GM19328 (cell line): ENCODE measurements around the gene AGAP3.

Experiments
- ATAC-seq: cut with Tn5 transposase; IDR thresholded peaks from one replicate; pipeline ENCODE4 v1.9.1; 2021; ENCODE audit warnings: mild to moderate bottlenecking, moderate library complexity; ENCODE audit not compliant: unreplicated experiment

Gene AGAP3

GRCh38 chr7:151152643-151153513, 66.6 kb downstream of the AGAP3 start:
- no peak for ATAC-seq

GRCh38 chr7:151157645-151158329, 71.5 kb downstream of the AGAP3 start:
- ATAC-seq = no peak

- no peak for ATAC-seq
These were observed 75.5 kb downstream of the AGAP3 start for GRCh38 chr7:151161757-151162156.

GRCh38 chr7:151166629-151167196, 80.4 kb downstream of the AGAP3 start:
- ATAC-seq = no peak

DNA sequence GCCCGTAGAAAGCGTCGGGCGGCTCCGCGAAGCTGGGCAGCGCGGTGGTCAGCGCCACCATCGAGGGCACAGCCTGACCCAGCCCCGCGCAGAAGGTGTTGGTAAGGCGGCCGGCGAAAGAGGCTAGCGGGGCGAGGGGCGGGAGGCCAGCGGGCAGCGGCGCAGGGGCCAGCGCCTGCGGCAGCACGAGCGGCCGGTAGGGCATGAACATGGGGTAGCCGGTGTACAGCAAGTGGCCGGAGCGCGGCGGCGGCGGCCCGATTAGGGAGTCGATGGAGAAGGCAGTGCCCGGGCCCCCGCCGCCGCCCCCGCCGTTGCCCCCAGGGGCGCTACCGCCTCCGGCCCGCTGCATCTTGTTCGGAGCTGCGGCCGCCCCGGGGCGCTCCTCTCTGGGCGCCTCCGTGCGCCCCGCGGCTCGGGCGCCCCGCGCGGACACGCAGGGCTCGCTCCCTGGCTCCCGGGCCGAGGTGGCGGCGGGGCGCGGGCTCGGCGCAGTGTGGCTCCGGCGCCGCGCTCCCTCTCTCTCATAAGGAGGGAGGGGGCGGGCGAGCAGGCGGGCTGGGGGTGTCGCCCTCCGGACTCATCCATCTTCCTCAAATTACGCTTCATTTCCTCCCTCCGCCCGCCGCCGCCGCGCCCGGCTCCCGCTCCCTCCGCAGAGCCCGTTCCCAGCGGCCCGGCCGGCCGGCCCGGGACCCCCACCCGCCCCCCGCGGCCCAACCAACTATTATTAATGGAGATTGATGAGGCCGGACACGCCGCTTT, 81.1 kb downstream of the AGAP3 start, which contains the start of gene GBX1:
Gene GBX1, minus strand, starts transcription at position 498 of the 765 bp plus-strand sequence. Its CDS starts 146 bp downstream, at position 352.
- no peak for ATAC-seq

GRCh38 chr7:151168003-151168786, 81.9 kb downstream of the AGAP3 start:
- ATAC-seq = no peak

DNA sequence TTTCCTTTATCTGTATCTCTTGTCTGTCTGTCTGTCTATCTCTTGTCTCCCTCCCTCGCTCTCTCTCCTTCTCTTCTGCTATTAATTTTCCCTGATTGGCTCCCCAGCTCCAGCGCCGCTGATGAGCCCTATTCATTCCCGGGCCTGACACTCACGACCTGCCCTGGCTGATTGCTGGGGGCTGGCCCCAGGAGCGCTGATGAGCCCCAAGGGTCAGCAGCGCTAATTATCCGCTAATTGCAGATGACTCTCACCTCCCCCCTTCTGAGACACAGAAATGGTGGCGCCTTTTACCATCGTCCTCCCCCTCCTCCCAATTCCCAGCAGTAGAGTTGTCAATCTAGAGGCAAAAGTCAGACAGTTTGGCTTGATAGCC, 82.5 kb downstream of the AGAP3 start:
- ATAC-seq = no peak

DNA sequence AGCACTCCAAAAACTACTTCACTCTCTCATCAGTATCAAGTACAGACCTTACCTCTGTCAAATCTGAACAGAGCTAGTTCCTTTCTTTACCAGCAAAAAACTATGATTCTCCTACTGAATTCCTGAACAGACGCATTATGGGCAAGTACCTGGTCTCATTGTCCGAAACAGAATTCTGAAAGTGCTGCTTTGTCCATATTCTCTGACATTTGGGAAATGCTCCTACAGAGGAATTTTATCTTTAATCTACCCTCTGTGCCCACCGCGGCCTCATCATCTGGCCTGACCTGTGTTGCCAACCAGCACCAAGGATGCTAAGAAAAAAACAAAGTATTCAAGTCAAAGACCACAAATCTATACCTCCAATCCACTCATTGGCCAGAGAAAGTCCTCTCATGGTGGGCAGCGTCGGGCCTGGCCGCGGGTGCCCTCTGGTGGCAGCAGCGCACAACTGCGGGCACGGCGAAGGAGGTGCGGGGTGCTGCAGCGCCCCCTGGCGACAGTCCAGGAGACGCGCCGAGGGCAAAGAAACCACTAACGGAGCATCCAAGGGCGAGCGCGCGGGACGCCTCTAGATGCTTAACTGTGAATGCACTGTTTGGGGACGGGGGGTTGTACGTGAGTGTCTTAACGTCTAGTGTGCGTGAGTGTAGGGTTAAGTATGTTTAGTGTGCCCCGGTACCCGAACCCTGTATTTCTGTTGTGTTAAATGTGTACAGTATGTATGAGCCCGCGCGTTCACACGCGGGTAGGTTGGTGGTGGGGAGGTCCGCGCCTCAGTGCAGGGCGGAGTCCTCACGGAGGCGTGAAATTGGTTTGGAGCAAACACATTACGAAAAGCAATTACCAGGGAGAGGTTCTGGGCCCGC, 86.2 kb downstream of the AGAP3 start:
- no peak for ATAC-seq

- ATAC-seq = no peak
These were observed 87.3 kb downstream of the AGAP3 start for GRCh38 chr7:151173386-151174245.

DNA sequence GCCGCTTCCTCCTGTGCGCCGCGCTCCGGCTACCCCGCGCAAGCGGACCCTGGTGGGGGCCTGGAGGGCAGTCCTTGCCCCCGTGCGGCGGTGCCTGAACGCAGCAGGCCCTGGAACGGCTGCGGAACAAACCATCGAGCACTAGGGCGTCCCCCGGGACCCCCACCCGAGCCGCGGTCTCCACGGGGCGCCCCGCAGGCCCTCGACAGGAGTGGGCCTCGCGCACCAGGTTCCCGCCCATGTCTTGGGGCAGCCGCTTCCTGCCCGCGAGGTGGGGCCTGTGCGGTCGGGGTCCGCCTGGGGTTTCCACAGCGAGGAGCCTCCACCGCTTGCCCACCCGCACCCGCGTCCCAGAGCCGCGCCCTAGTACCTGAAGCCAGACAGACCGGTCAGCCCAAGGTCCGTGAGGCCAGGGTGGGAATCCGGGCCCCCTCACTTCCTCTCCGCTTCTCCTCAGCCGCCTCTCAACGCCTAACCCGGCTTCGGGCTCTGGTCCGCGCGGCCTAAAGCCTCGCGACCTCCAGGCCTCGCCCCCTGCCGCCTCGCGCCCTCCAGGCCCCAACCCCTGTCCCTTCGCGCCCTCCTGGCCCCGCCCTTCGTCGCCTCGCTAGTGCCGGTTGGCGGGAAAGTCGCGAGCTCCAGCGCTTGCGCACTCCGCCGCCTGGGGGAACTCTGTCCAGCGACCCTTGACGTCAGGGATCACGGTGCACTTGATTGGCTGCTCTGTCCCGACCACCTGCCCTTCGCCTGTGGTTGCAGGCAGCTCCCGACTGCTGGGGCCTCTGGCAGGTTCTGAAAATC, 88.2 kb downstream of the AGAP3 start:
- no peak for ATAC-seq

GRCh38 chr7:151175047-151175792, 88.9 kb downstream of the AGAP3 start:
- ATAC-seq = no peak

DNA sequence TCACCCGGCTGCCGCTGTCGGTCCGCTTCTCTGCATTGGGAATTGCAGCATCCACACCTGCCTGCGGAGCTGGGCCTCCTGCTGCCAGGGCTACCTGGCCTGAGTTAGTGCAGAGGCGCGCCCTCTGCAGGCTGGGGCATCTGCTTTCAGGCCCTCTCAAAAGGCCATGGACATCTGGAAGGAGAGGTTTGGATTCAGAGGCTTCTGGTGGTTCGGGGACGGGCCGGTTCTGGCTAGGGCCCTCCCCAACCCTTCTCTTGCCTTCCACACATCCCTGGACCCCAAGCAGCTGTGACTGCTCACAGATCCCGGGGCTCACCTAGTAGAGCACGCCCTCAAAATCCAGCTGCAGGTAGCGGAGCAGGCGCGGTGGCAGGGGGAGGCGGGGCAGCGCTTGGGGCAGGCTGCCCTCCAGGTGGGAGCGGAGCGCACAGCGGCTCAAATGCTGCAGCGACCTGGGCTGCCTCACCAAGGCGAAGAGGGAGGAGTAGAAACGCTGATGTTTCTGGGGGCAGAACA, 89.6 kb downstream of the AGAP3 start:
- no peak for ATAC-seq

DNA sequence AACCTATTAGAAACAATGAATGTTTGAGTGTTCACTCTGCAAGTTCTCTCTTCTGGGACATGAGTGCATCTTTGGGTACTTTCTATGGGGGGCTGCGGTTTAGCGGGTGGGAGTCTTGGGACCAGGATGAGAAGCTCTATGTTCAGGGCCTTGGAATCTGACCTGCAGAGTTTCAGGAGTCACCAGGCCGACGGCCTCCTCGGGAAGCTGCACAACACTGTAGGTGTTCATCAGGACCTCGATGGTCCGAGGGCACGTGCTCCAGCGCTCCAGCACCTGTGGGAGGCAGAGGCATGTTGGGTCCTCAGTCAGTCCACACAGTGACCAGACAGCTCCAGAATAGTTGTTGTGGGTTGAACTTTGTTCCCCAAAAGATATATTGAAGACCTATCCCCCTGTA, 90.1 kb downstream of the AGAP3 start:
- ATAC-seq = no peak

DNA sequence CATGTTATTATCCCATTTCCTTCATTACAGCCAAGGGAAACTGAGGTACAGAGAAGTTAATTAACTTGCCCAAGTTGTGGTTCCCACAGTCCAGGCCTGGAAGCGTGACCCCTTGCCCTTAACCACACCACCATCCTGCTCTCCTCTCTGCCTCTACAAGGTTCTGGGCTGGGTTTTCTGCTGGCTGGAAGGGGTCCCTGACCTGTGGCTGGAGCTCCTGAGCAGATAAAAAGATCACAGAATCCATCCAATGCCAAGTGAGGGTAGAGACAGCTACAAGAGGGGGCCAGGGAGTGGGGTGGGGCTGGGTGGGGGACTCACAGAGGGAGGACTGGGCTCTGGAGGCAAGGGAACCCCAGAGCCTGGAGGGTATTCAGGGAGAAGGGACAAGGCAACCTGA, 91.0 kb downstream of the AGAP3 start:
- ATAC-seq = no peak

- no peak for ATAC-seq
These were observed 92.0 kb downstream of the AGAP3 start for GRCh38 chr7:151178236-151178635.

DNA sequence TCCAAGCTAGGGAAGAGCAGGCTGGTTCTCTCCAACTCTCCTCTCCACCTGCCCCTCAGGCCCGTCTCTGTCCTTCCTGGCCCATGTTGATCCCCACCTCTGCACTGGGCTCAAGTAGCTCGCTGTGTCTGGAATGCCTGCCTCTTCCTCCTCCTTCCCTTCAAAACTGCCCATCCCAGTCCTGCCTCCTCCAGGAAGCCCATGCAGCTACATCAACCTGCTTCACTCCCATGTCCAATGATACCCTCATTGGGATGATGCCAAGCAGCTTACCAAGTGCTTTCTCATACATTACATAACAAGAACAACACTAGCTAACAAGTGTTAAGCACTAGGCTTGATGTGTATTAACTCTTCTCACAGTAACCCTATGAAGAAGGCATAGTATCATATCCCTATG, 92.6 kb downstream of the AGAP3 start:
- ATAC-seq = no peak
